ENCODE results near the gene ERC1.

DNA sequence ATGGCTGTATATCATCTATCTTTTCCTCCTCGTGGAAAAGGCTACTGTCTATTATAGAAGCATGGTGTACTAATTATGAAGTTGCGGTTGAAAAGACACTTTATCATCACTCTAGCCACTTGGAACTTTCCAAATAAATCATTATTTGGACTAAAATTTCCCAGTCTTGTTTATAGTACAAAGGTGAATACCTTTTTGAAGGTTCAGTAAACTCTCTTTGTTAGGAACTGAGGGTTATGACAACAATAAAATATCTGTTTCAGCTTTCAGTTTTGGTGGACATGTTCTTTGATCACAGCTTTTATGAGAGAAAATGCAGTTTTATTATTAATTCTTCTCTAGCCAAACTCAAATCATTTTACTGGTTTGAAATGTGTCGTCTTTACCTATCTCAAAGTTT lies 386.7 kb downstream of the ERC1 start:
- no peak for TF ChIP-seq POLR2A (IDR thresholded peaks at IDR 0.05; ENCODE audit: low read depth, low read length)
- TF ChIP-seq POU2F2 (IDR thresholded peaks at IDR 0.05; ENCODE audit: low read depth, low read length) = no peak
- TF ChIP-seq TAF1 (IDR thresholded peaks at IDR 0.05; ENCODE audit: low read depth, low read length) = no peak
- no peak for TF ChIP-seq PAX5 (IDR thresholded peaks at IDR 0.05; ENCODE audit: insufficient read depth, low read length, severe bottlenecking)
- TF ChIP-seq POLR2AphosphoS5 (IDR thresholded peaks at IDR 0.05; ENCODE audit: low read depth, low read length) = no peak
